ENCODE measurements around the gene CEP20.

DNA sequence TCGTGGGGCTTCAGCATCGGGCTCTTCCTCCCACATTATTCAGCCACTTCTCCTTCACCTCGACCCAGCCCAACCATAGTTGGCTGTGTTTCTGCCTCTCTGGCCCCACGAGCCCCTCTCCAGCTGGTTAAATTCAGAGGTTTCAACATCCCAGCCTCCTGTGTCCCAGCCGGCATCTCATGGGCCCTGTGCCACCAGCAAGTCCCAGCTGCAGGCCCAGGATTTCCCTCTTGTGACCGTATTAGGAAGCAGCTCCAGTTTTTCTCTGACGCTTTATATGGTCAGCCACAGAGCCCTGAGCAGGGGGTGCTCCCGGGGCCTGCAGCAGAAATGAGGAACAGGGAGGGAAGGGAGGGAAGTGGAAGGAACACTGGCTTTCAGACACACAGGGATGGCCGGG, 58.9 kb downstream of the CEP20 start:
- TF ChIP-seq CTCF (IDR thresholded peaks at IDR 0.05) (no peak), CEBPB (IDR thresholded peaks at IDR 0.05) (no peak), POLR2A (IDR thresholded peaks at IDR 0.05; ENCODE audit: low read length) (no peak), RNF2 (IDR thresholded peaks at IDR 0.05; ENCODE audit: borderline replicate concordance, low read depth) (no peak), JUNB (IDR thresholded peaks at IDR 0.05) (no peak), FOSL2 (IDR thresholded peaks at IDR 0.05) (no peak), FOSL2 (CRISPR knock-in tag; IDR thresholded peaks at IDR 0.05) (no peak), TP53 (CRISPR knock-in tag; IDR thresholded peaks at IDR 0.05) (no peak), CBX8 (IDR thresholded peaks at IDR 0.05) (no peak), HOXA7 (CRISPR knock-in tag; IDR thresholded peaks at IDR 0.05) (no peak), FOSB (CRISPR knock-in tag; IDR thresholded peaks at IDR 0.05) (no peak), HMGXB4 (CRISPR knock-in tag; IDR thresholded peaks at IDR 0.05; ENCODE audit: borderline replicate concordance) (no peak), RAD21 (conservative IDR thresholded peaks at IDR 0.05 in 1 of 2, IDR thresholded peaks at IDR 0.05 in 1 of 2) (no peak), SMC3 (IDR thresholded peaks at IDR 0.05) (no peak), SREBF2 (IDR thresholded peaks at IDR 0.05) (no peak)

All from A549 (cell line).